Measurements from ENCODE around the gene RPL41. TPM values are rescaled to one million over a fixed set of nuclear protein-coding genes. Genes with fewer than 3 reads are reported as not detected.

RPL41 gene
- total and polyA plus RNA-seq, 9 of the 15 experiments (the other 6 are each of a cell fraction or from before 2014, with no cell fraction given), result 3,403 to 11,276 (median 5,604) TPM

GRCh38 chr12:56104815-56105608 is 11.4 kb upstream of the RPL41 start (continued):
- TF ChIP-seq RAD21 (CRISPR knock-in tag; conservative IDR thresholded peaks at IDR 0.05 in 1 of 2, IDR thresholded peaks at IDR 0.05 in 1 of 2) (peak in 1 of 2 experiments; percentile 14; a peak in 1 of 4 replicates), RAD51 (IDR thresholded peaks at IDR 0.05; ENCODE audit: borderline replicate concordance, low read depth) (peak; percentile 53; the same call in 1 of the 2 replicates), CCNT2 (IDR thresholded peaks at IDR 0.05; ENCODE audit: borderline replicate concordance, extremely low read depth, insufficient read length, low read depth, low read length) (peak; percentile 17), HMG20A (CRISPR knock-in tag; conservative IDR thresholded peaks at IDR 0.05) (no peak), ZKSCAN3 (CRISPR knock-in tag; IDR thresholded peaks at IDR 0.05) (no peak), MITF (IDR thresholded peaks at IDR 0.05) (peak; percentile 47; the same call in 1 of the 2 replicates), TSC22D4 (tag; IDR thresholded peaks at IDR 0.05) (no peak), RBFOX2 (IDR thresholded peaks at IDR 0.05; ENCODE audit: low read depth, low read length) (peak; percentile 80), ZNF512 (tag; IDR thresholded peaks at IDR 0.05) (no peak), ADNP (tag; IDR thresholded peaks at IDR 0.05) (no peak), MCM3 (IDR thresholded peaks at IDR 0.05) (no peak), ZNF197 (CRISPR knock-in tag; IDR thresholded peaks at IDR 0.05; ENCODE audit: low read depth) (no peak), NBN (IDR thresholded peaks at IDR 0.05; ENCODE audit: low read depth) (0 out of 2 replicates have a peak, but pooled peaks have one; percentile 8), SMARCA5 (IDR thresholded peaks at IDR 0.05) (no peak), BCOR (IDR thresholded peaks at IDR 0.05) (no peak), FUS (optimal IDR thresholded peaks at IDR 0.05; ENCODE audit: low read depth, low read length) (no peak), CCAR2 (IDR thresholded peaks at IDR 0.05; ENCODE audit: low read depth, low read length) (no peak), SMARCA4 (IDR thresholded peaks at IDR 0.05) (no peak)
- TF ChIP-seq, protein P1, sequence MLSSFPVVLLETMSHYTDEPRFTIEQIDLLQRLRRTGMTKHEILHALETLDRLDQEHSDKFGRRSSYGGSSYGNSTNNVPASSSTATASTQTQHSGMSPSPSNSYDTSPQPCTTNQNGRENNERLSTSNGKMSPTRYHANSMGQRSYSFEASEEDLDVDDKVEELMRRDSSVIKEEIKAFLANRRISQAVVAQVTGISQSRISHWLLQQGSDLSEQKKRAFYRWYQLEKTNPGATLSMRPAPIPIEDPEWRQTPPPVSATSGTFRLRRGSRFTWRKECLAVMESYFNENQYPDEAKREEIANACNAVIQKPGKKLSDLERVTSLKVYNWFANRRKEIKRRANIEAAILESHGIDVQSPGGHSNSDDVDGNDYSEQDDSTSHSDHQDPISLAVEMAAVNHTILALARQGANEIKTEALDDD (IDR thresholded peaks at IDR 0.05), result no peak; the same call in 1 of the 2 replicates
- TF ChIP-seq, protein P2, sequence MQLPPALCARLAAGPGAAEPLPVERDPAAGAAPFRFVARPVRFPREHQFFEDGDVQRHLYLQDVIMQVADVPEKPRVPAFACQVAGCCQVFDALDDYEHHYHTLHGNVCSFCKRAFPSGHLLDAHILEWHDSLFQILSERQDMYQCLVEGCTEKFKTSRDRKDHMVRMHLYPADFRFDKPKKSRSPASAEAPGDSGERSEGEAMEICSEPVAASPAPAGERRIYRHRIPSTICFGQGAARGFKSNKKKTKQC (CRISPR knock-in tag; IDR thresholded peaks at IDR 0.05), result peak; percentile 14; the same call in 1 of the 2 replicates
- TF ChIP-seq, protein P3, sequence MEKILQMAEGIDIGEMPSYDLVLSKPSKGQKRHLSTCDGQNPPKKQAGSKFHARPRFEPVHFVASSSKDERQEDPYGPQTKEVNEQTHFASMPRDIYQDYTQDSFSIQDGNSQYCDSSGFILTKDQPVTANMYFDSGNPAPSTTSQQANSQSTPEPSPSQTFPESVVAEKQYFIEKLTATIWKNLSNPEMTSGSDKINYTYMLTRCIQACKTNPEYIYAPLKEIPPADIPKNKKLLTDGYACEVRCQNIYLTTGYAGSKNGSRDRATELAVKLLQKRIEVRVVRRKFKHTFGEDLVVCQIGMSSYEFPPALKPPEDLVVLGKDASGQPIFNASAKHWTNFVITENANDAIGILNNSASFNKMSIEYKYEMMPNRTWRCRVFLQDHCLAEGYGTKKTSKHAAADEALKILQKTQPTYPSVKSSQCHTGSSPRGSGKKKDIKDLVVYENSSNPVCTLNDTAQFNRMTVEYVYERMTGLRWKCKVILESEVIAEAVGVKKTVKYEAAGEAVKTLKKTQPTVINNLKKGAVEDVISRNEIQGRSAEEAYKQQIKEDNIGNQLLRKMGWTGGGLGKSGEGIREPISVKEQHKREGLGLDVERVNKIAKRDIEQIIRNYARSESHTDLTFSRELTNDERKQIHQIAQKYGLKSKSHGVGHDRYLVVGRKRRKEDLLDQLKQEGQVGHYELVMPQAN (IDR thresholded peaks at IDR 0.05; ENCODE audit: borderline replicate concordance), result peak; percentile 89

All from K562 (cell line).